GM19372 (cell line): Measurements from ENCODE around the gene WHRN.

Experiments
- ATAC-seq: cut with Tn5 transposase; IDR thresholded peaks from one replicate; pipeline ENCODE4 v1.9.1; 2021; ENCODE audit warnings: mild to moderate bottlenecking, low read depth, moderate library complexity; ENCODE audit not compliant: unreplicated experiment

Gene WHRN

DNA sequence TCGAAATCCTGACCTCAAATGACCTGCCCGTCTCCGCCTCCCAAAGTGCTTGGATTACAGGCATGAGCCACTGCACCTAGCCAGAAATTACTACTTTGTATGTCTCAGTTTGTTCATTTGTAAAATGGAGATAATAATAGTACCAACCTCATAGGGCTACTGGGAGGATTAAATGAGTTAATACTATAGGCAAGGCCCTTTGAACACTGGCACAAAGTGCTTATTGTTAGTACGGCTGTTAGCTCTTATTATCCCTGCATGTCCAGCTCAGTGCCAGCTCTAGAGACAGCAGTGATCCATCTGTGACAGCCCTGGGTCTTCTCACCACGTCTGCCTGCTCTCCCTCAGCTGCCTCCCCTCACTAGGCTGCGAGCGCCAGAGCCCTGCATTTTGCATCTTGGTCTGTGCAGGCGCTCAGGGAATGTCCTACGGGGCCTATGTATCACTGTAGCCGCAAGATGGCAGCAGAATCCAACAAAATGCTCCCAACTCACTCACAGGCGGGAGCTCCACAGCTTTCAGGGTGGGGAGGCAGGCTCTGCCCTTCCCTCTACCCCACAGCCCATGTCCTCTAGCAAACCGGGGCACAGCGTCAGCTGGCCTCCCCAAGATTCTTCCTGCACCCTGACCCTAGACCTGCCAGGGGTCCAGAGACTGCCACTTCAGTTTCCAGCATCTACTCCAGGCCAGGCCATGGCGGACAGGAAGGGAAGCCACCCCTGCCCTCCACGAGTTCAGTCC lies 99.8 kb downstream of the WHRN start:
- ATAC-seq = peak; percentile 93

DNA sequence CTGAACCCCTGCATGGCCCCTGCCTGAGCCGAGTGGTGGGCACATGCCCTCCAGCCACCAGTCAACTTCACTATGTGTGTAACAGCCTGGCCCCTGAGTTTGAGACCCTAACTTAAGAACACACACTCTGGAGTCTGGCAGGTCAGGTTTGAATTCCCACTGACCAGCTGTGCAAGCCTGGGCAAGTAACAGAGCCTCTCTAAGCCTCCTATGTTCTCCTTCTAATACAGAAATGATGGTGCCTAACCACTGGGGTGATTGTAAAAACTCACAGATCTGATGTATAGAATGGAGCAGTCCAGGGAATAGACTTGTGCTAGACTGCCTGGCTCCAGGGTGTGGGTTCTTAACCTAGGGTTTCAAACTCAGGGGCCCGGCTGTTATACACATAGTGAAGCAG lies 100.7 kb downstream of the WHRN start:
- ATAC-seq = no peak

GRCh38 chr9:114403153-114403756 lies 102.0 kb downstream of the WHRN start:
- no peak for ATAC-seq

DNA sequence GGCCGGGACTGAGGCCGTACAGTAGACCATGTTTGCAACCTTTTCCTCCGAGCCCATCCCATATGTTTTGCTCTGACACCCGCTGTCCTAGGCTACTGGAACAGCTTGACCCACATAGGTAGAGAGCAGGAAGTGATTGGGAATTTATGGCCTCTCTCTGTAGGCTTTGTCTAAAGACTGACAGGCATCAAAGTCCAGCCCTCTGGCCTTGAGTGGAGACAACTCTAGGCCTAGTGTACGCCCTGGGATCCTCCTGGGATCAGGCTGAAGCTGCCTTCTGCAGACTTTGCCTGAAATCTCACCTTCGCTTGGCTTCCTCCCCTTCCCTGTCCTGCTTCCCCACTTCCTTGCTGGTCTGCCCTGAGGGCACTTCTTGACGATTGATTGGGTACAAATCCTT lies 103.9 kb downstream of the WHRN start:
- ATAC-seq = no peak

DNA sequence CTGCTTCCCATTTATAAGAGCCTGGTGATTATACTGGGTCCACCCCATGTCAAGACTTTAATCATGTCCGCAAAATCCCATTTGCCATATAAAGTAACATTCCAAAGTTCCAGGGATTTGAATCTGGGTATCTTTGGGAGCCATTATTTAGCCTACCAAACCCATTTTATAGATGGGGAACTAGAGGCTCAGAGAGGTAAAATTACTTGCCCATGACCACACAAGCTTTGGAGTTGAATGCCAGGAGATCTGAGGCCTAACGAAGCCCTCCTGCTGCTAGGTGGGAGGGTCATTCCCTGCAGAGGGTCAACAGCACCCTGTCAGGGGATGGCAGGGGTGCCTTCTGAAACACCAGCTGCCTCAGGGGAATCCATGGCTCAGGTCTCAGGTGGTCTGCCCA lies 104.5 kb downstream of the WHRN start:
- ATAC-seq = no peak

GRCh38 chr9:114400219-114400618 lies 105.1 kb downstream of the WHRN start:
- ATAC-seq = no peak

GRCh38 chr9:114399381-114399780 lies 105.9 kb downstream of the WHRN start:
- no peak for ATAC-seq

DNA sequence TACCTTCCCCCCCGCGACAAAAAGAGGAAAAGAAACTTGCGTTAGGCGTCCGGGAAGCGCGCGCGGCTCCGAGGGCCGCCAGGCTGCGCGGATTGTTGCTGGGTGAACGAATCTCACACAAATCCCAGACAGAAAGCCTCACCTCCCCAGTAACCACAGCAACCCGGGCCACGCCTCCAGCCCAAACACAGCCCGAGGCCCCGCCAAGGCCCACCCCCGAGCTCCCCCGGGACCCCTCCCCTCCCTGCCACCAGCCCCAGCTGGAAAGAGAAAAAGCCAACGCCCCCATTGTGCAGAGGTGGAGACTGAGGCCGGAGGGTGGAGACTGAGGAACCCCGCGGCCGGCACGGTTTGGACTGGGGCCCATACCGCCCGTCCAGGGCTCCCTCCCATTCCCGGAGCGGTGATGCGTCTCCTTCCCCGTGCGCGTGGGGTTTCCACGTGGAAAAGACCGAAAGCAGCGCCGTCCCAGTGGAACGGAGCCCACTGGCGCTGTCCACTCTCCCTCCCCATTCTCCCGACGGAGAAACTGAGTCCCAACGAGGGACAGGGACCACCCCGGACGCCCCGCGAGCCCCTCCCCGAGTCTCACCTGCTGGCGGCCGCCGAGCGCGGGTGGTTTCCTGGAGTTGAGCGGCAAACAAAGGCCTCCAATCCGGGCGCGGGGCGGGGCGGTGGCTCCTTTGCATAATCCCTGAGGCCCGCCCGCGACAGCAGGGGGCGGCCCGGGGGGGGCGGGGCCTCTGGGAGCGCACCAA lies 107.2 kb downstream of the WHRN start:
- ATAC-seq = peak; percentile 76

DNA sequence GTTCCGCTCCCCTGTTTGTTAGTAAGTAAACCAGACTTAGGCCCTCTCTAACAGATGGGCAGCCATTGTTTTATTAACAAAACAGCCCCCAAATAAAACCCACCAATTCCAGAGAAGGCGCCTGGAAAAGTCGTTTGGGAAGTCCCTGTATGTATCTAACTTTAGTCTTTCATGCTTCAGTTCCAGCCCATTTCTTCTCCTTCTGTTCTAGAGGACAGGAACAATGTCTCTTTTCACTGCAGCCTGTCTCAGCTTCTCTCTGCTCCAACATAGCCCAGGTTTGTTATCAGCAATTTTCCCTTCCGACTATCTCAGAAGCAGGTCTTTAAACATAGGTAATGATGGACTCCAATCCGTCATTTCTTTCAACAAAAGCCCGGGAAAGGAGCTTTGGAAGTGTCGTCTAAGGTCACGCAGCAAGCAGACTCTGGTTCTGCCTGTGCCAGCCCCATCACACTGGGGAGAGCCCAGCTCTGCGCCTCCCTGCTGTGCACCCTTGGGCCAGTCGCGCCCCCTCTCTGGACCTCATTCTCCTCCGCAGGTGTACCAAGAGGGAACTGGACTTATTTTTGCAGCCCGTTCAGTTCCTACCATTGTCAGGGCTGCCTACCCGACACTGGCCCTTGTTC lies 107.9 kb downstream of the WHRN start:
- ATAC-seq = no peak

GRCh38 chr9:114396558-114397218 lies 108.6 kb downstream of the WHRN start:
- no peak for ATAC-seq

DNA sequence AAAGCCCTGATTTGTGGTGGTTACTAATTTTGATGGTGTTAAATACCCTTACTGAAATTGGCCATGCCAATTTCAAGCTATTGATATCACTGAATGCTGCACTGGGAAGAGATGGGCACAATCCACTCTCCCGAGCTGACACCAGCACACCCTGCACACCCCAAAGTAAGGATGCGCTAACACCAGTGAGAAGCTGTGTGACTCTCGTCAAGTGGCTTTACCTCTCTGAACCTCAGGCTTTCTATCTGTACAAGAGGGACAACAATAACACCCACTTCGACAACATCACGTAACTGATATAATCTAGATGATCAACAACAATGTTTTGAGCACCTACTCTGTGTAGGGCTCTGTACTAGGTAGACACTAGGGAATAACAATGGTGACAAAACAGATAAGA lies 109.5 kb downstream of the WHRN start:
- no peak for ATAC-seq

DNA sequence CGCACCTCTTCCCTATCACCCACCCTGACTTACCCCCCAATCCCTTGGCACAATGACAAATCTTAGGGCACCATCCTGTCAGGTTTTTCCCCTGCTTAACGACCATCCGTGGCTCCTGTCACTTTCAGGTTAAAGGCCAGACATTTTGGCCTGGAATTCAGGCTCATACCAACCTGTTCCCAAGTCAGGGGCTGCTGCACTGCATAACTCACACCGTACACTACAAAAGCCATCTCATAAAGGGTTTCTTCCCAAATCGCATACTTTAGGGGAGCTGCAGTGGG lies 110.0 kb downstream of the WHRN start:
- no peak for ATAC-seq

GRCh38 chr9:114394523-114395333 lies 110.5 kb downstream of the WHRN start:
- no peak for ATAC-seq

DNA sequence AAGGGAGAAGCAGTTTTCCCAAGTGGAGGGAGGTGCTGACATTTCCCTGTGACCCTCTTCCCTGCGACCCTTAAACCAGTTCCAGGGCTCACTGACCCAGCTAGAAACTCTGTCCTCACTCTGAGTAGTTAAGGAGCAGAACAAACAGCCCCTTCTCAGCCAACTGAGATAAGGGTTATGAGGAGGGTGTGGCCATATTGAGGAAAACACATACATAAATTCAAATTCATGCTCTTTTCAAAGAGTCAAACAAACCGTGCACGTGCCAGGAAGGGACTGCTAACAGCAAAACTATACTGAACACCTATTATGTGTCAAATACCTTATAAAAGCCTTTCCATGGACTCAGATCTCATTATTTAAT lies 112.5 kb downstream of the WHRN start:
- no peak for ATAC-seq

DNA sequence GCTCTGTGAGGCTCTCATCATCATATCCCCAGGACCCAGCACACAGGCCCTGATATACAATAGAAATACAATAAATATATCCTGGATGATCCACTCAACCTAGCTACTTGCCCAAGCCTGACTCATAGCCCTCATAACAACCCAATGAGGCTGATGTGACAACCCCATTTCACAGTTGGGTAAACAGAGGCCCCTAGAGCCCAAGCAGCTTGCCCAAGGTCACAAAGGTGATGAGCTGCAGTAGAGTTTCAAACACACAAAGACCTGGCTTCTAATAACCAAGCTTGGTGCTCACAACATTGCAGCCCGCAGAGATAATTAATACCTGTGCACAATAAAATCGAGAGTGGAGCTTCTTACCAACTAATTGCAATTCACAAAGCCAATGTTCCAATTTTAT lies 114.3 kb downstream of the WHRN start:
- ATAC-seq = no peak

GRCh38 chr9:114389612-114390368 lies 115.5 kb downstream of the WHRN start:
- ATAC-seq = no peak

- no peak for ATAC-seq
These were observed 116.4 kb downstream of the WHRN start for GRCh38 chr9:114388764-114389375.

DNA sequence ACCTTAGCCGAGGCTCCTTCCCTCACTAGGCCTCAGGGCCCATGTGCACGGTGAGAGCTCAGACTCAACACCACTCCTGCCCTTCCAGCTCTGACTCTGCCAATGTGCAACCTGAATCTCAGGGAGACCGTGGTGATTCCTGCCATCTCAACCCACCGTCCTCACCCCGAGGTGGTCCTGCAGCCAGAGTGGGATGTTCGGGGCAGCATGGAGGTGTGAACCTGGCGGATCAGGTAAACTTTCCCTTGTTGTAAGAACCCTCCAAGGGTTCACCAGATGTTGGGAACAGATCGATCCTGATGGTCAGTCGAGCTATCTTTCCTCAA lies 117.0 kb downstream of the WHRN start:
- ATAC-seq = no peak

DNA sequence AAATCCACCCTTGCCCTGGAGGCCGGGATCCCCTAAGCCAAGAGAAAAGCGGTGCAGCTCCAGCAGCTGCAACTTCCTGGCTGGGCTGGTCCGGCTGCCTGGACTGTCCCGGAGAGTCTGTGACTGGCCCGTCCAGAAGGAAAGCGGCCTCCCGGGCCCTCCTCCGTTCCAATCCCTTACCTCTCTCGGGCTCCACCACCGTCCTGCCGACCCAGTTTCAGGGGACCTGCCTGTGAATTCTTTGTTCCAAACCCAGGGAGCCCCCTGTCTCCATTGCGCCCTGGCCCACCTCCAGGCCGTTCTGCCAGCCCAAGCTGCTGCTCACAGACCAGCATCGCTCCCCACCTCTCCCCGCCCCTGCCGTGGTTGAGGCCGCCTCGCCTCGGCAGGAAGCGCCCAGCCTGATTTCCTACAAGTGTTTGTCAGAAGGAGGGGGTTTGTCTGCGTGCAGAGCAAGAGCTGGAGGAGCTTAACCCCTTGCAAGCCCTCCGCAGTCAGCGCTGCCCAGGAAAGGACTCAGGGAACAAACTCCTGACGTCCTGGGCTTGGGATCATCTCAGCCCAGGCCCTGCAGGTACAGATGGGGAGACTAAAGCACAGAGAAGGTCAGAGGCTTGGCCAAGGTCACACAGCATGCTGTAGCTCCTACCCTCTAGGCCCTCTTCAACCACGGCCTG lies 117.5 kb downstream of the WHRN start, which contains the start of gene AKNA:
Gene AKNA, minus strand, starts transcription at position 303 of the 677 bp plus-strand sequence. CDS start 6,649 bp downstream, outside the sequence.
- ATAC-seq = peak; percentile 37
